Natural killer cell (primary cell): ENCODE data around the gene RTN4R. TPM values are rescaled to one million over a fixed set of nuclear protein-coding genes. Genes with fewer than 3 reads are reported as not detected.

Source experiments
- ATAC-seq, 3 donors: fragments of 150-1000 bp in 2 of 3; fragments of 200-7000 bp in 1 of 3; cut with Tn5 transposase; 1 replicate in 1 of 3; 2 replicates in 2 of 3; pipeline ENCODE4 v1.10.0; 2021; ENCODE audit warnings: mild to moderate bottlenecking in 2 of 3, moderate library complexity in 2 of 3
- DNase-seq, 2 donors: peaks; one replicate each; pipeline versions ENCODE4 v3.0.0 to v3.0.0-alpha.2; 2013 to 2021; ENCODE audit warnings: mixed read lengths in 1 of 2
- H3K27ac ChIP-seq: one replicate; pipeline ENCODE4 v1.5.1; 2013; ENCODE audit warnings: mild to moderate bottlenecking, low read length
- H3K27me3 ChIP-seq: one replicate; pipeline ENCODE4 v1.6.1; 2013; ENCODE audit warnings: low read length; ENCODE audit not compliant: control insufficient read depth, insufficient read depth
- H3K36me3 ChIP-seq: one replicate; pipeline ENCODE4 v1.6.1; 2013; ENCODE audit warnings: low read length; ENCODE audit not compliant: control insufficient read depth, insufficient read depth
- H3K4me1 ChIP-seq: one replicate; pipeline ENCODE4 v1.6.1; 2013; ENCODE audit warnings: low read length; ENCODE audit not compliant: control insufficient read depth, insufficient read depth
- H3K4me3 ChIP-seq: one replicate; pipeline ENCODE4 v1.5.1; 2013; ENCODE audit warnings: low read length
- H3K9me3 ChIP-seq: one replicate; pipeline ENCODE4 v1.6.1; 2013; ENCODE audit warnings: low read length; ENCODE audit not compliant: control insufficient read depth, insufficient read depth
- H3K27ac Mint-ChIP-seq, 2 donors: one replicate each; pipeline ENCODE4 v1.8.0; 2022; ENCODE audit warnings: mild to moderate bottlenecking in 2 of 2, mixed read lengths in 2 of 2, moderate library complexity in 1 of 2
- H3K27me3 Mint-ChIP-seq, 2 donors: one replicate each; pipeline ENCODE4 v1.8.0; 2022; ENCODE audit warnings: low read depth in 2 of 2, mixed read lengths in 2 of 2
- H3K36me3 Mint-ChIP-seq: one replicate; pipeline ENCODE4 v1.8.0; 2022; ENCODE audit warnings: mixed read lengths
- H3K4me1 Mint-ChIP-seq, 2 donors: one replicate each; pipeline ENCODE4 v1.8.0; 2022; ENCODE audit warnings: mixed read lengths in 2 of 2
- H3K4me3 Mint-ChIP-seq: one replicate; pipeline ENCODE4 v1.8.0; 2022; ENCODE audit warnings: mild to moderate bottlenecking, moderate library complexity, mixed read lengths
- H3K9me3 Mint-ChIP-seq, 2 donors: one replicate each; pipeline ENCODE4 v1.8.0; 2022; ENCODE audit warnings: mixed read lengths in 2 of 2
- WGBS: methylation state at CpG from one replicate; pipeline ENCODE4 v1.1.7; 2013; ENCODE audit warnings: missing lambda C conversion rate; ENCODE audit not compliant: insufficient coverage; 5-methylcytosine and 5-hydroxymethylcytosine counted together
- intact Hi-C: fragments of 100-400 bp; cut with micrococcal nuclease; formaldehyde crosslinking; loops from one replicate; pipeline ENCODE4 v1.14.2; 2022
- total RNA-seq, 4 donors: library from RNA; stranded (reverse); fragments of 120-200 nt in 1 of 4; gene quantifications; one replicate each; pipeline versions ENCODE4 v1.2.3 to v1.2.4, GENCODE V29; 2013 to 2022
- TF ChIP-seq, protein P1 (sequence below): fragments of 200-600 bp; IDR thresholded peaks from one replicate; pipeline ENCODE4 v1.8.0; 2022; ENCODE audit warnings: antibody characterized with exemption

The RTN4R gene
- total RNA-seq, 3 donors from 2014 or later (not counting 1 experiment from before 2014, with no cell fraction given), result 1.2 to 2.9 (median 1.6) TPM

DNA sequence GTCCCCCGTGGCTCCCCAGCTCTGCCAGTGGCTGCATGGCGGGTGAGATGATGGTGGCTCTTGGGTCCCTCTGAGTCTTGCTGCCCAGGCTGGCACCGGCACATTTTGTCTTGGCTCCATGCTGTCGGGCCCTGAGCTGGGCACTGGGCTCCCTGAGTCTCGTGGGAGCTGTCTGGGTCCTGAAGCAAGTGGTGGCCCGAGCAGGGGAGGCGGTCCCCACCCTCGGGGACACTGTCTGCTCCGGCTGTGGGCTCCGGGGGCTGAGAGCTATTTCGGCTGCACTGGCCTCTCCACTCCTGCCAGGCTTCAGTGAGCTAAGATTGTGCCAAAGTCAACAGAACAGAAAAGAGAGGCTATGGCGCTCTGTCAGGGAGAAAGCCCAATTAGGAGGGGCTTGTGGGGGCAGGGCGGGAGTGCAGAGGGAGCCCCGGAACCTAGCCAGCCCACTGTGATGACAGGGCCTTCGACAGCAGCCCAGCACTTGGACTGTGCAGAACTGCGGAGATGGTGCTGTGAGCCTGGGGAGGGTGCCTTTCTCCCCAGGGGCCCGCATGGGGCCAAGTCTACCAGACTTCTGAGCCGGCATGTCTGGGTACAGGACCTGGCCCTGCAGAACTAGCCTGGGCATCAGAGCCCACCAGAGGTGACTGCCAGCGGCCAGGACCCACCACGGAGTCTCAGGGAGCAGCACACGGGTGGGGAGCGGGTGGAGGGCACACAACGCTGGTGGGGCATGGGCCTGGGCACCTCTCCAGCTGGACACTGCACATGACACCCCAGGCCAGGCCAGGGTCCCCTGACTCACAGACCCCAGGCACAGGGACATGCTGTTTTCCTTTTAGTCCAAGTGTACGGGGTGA, 38.0 kb downstream of the RTN4R start:
- Mint-ChIP-seq H3K27me3 (no peaks in the 10 kb centered on the region), H3K9me3 (no peaks in the 10 kb centered on the region), H3K4me3 (no peak overlapping the region), H3K27ac (no peak overlapping the region), H3K36me3 (no peaks in the 10 kb centered on the region), H3K4me1 (peaks cover 0 to 4% of the 10 kb centered on the region in 2 donors)
- TF ChIP-seq, protein P1, sequence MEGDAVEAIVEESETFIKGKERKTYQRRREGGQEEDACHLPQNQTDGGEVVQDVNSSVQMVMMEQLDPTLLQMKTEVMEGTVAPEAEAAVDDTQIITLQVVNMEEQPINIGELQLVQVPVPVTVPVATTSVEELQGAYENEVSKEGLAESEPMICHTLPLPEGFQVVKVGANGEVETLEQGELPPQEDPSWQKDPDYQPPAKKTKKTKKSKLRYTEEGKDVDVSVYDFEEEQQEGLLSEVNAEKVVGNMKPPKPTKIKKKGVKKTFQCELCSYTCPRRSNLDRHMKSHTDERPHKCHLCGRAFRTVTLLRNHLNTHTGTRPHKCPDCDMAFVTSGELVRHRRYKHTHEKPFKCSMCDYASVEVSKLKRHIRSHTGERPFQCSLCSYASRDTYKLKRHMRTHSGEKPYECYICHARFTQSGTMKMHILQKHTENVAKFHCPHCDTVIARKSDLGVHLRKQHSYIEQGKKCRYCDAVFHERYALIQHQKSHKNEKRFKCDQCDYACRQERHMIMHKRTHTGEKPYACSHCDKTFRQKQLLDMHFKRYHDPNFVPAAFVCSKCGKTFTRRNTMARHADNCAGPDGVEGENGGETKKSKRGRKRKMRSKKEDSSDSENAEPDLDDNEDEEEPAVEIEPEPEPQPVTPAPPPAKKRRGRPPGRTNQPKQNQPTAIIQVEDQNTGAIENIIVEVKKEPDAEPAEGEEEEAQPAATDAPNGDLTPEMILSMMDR, result no peak
- no peak for DNase-seq
- no peak for ATAC-seq
- Histone ChIP-seq H3K27ac (no peak overlapping the region), H3K4me3 (no peak overlapping the region), H3K27me3 (no peaks in the 10 kb centered on the region), H3K36me3 (no peaks in the 10 kb centered on the region), H3K9me3 (no peaks in the 10 kb centered on the region), H3K4me1 (no peaks in the 10 kb centered on the region)
- WGBS, result 88% methylated on average over 24 of the region's 24 CpGs
- intact Hi-C loops, result no loop called here

DNA sequence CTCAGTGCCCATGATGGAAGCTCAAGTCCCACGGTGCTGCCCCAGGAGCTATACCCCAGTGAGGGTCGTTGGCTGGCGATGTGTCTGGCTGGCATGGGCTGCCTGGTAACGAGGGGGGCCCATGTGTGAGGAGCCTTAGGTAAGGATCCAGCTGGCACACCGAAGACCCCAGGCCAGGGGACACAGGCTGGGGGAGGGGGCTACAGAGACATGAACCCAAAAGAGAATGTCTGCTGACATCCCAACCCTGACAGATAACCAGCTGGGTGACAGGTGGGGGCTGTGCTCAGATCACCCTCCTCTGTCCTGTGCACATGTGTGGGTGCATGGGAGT, 39.2 kb downstream of the RTN4R start:
- Mint-ChIP-seq H3K27ac (no peak overlapping the region), H3K36me3 (no peaks in the 10 kb centered on the region), H3K4me3 (no peak overlapping the region), H3K27me3 (no peaks in the 10 kb centered on the region), H3K4me1 (peaks cover 0 to 6% of the 10 kb centered on the region in 2 donors), H3K9me3 (no peaks in the 10 kb centered on the region)
- Histone ChIP-seq H3K4me3 (no peak overlapping the region), H3K27me3 (no peaks in the 10 kb centered on the region), H3K27ac (no peak overlapping the region), H3K36me3 (no peaks in the 10 kb centered on the region), H3K9me3 (no peaks in the 10 kb centered on the region), H3K4me1 (no peaks in the 10 kb centered on the region)
- WGBS, result 86% methylated on average over 5 of the region's 5 CpGs
- no peak for DNase-seq
- TF ChIP-seq, protein P1, result no peak
- intact Hi-C loops, result no loop called here
- ATAC-seq, result no peak

DNA sequence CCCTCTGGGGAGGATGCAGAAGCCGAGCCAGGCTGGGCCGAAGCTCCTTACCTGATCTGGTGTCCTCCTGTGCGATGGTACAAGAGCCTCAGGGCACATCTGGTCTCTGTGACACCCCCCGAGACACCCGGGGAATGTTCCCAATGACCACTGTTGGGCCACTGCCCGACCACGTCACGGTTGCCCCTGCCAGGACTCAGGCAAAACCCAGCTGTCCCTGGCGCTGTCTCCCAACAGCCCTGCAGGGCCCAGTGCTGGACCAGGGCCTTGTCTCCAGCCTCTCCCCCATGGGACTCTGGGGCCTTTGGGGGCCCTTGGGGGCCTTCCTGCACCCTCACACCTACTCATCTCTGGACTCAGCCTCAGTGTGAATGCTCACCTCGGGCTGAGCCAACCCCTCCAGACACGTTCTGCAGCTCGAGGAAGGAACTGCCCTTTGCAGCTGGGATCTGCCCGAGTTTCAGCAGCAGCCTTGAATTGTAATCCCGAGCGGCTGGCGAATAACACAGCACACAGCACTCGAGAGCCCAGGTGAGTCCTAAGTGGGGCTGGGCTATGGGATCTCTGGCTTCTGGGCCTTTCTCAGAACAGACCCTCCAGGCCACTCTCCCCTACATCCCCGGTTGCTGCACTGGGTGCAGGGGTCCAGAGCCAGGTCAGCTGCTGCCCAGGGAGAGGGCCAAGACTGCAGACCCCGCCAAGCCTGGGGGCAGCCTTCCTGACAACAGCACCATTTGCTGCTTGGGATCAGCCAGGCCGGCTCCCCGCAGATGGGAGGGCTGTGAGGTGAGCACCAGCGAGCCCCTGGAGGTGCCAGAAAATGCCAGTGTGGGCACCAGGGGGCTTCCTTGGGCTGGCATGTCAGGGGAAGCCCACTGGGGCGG, 39.8 kb downstream of the RTN4R start:
- ATAC-seq (no peak), DNase-seq (no peak)
- no peaks in the 10 kb centered on the region for H3K36me3 Mint-ChIP-seq
- no peak overlapping the region for H3K27ac ChIP-seq
- no peak overlapping the region for H3K4me3 Mint-ChIP-seq
- no peaks in the 10 kb centered on the region for H3K27me3 ChIP-seq
- peaks cover 0 to 6% of the 10 kb centered on the region in 2 donors for H3K4me1 Mint-ChIP-seq
- no peaks in the 10 kb centered on the region for H3K9me3 ChIP-seq
- no peaks in the 10 kb centered on the region for H3K27me3 Mint-ChIP-seq
- H3K36me3 ChIP-seq, result no peaks in the 10 kb centered on the region
- no peaks in the 10 kb centered on the region for H3K4me1 ChIP-seq
- no peaks in the 10 kb centered on the region for H3K9me3 Mint-ChIP-seq
- WGBS, result 87% methylated on average over 23 of the region's 23 CpGs
- intact Hi-C loops, result no loop called here
- H3K4me3 ChIP-seq, result no peak overlapping the region
- H3K27ac Mint-ChIP-seq, result no peak overlapping the region
- TF ChIP-seq, protein P1, result no peak
